ENCODE measurements around the gene MAPK8IP3.
A peak's percentile ranks its signal among the peaks of the same experiment; 100 is the strongest.

The MAPK8IP3 gene, protein sequence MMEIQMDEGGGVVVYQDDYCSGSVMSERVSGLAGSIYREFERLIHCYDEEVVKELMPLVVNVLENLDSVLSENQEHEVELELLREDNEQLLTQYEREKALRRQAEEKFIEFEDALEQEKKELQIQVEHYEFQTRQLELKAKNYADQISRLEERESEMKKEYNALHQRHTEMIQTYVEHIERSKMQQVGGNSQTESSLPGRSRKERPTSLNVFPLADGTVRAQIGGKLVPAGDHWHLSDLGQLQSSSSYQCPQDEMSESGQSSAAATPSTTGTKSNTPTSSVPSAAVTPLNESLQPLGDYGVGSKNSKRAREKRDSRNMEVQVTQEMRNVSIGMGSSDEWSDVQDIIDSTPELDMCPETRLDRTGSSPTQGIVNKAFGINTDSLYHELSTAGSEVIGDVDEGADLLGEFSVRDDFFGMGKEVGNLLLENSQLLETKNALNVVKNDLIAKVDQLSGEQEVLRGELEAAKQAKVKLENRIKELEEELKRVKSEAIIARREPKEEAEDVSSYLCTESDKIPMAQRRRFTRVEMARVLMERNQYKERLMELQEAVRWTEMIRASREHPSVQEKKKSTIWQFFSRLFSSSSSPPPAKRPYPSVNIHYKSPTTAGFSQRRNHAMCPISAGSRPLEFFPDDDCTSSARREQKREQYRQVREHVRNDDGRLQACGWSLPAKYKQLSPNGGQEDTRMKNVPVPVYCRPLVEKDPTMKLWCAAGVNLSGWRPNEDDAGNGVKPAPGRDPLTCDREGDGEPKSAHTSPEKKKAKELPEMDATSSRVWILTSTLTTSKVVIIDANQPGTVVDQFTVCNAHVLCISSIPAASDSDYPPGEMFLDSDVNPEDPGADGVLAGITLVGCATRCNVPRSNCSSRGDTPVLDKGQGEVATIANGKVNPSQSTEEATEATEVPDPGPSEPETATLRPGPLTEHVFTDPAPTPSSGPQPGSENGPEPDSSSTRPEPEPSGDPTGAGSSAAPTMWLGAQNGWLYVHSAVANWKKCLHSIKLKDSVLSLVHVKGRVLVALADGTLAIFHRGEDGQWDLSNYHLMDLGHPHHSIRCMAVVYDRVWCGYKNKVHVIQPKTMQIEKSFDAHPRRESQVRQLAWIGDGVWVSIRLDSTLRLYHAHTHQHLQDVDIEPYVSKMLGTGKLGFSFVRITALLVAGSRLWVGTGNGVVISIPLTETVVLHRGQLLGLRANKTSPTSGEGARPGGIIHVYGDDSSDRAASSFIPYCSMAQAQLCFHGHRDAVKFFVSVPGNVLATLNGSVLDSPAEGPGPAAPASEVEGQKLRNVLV (N-terminal part only)

DNA sequence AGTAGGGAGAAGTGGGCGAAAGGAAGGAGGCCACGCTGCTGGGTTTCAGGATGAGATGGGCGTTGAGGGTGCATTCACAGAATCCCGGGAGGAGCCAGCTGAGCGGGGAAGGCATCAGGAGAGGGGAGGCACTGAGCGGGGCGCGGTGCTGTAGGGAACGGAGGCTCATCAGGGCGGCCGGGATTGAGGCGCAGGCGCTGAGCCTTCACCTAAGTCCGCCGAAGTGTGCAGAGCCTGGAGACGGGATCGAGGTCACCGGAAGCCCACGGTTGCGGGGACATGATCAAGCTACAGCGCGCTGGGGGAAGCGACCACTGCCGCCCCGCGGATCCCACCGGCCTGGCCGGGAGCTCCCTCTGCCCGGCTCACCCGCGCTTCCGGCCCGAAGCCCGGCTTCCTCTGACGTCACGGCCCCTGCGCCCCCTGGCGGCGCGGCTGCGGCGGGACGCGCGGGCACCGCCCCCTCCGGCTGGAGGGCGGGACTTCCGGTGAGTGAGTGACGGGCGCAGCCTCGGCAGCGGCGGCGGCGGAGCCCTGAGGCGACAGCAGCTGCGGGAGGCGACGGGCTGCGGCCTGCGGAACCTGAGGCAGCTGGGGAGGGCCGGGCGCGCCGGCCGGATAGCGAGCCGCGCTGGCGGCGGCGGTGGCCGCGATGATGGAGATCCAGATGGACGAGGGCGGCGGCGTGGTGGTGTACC, at the start of gene MAPK8IP3:
MAPK8IP3 (plus strand) TSS at position 508 of the 698 bp plus-strand sequence; CDS start at position 653, 145 bp downstream.
- peak within 1 kb of the TSS; percentile 81 for H3K4me3 ChIP-seq (ENCODE audit: low read length)
- peak; percentile 47 for DNase-seq (ENCODE audit: low read depth, low spot score)
- H3K36me3 ChIP-seq (ENCODE audit: control insufficient read depth, insufficient read depth, low read length): peaks cover 8% of the 10 kb centered on the region; the same call in 1 of the 2 replicates
- no CpG with 5 or more reads among the region's 79 CpGs for WGBS (ENCODE audit: insufficient coverage, insufficient read length)
- no peaks in the 10 kb centered on the region for H3K27me3 ChIP-seq (ENCODE audit: control insufficient read depth, insufficient read depth, low read length)
- H3K9me3 ChIP-seq (ENCODE audit: control insufficient read depth, insufficient read depth, low read length): no peaks in the 10 kb centered on the region
- H3K27ac ChIP-seq (ENCODE audit: low read length): no peak within 1 kb of the TSS
- peaks cover 2% of the 10 kb centered on the region; the same call in 1 of the 2 replicates for H3K4me1 ChIP-seq (ENCODE audit: control insufficient read depth, insufficient read depth, low read length)

DNA sequence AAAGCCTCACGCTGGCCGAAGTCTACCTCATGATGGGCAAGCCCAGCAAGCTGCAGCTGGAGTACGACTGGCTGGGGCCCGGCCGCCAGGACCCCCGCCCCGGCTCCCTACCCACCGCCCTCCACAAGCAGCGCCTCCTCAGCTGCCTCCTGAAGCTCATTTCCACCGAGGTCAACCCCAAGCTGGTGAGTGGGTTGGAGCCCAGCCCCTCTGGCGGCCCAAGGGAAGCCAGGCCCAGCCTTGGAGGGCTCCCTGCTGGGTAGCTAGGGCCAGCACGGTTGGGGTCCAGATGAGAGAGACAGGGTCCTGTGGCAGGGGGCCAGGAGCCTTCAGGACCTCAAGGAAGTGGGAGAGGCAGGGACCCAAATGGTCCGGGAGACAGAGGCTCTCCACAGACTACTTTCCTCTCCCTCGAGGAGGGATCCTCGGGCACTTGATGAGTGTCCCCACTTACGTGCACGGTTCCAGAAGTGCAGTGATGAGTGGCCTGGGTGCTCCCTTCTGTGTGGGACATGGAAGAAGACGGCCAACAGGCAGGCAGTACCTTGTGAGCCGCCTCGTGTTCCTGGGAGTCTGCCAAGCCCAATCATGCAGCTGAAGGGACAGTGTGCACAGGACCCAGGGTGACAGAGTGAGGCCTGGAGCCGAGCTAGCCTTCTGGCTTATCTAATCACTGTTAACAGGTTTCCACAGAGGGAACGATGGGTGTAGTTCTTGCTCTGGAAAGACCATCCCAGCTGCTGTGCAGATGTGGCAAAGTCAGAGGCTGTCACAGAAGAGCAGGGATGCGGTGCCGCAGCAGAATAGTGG, 49.0 kb upstream of the MAPK8IP3 start:
- H3K9me3 ChIP-seq (ENCODE audit: control insufficient read depth, insufficient read depth, low read length): no peaks in the 10 kb centered on the region
- H3K4me3 ChIP-seq (ENCODE audit: low read length): no peak overlapping the region
- no peak overlapping the region for H3K27ac ChIP-seq (ENCODE audit: low read length)
- no peak for DNase-seq (ENCODE audit: low read depth, low spot score)
- no peaks in the 10 kb centered on the region for H3K27me3 ChIP-seq (ENCODE audit: control insufficient read depth, insufficient read depth, low read length)
- H3K36me3 ChIP-seq (ENCODE audit: control insufficient read depth, insufficient read depth, low read length): peaks cover 27% of the 10 kb centered on the region
- no CpG with 5 or more reads among the region's 24 CpGs for WGBS (ENCODE audit: insufficient coverage, insufficient read length)
- H3K4me1 ChIP-seq (ENCODE audit: control insufficient read depth, insufficient read depth, low read length): no peaks in the 10 kb centered on the region

DNA sequence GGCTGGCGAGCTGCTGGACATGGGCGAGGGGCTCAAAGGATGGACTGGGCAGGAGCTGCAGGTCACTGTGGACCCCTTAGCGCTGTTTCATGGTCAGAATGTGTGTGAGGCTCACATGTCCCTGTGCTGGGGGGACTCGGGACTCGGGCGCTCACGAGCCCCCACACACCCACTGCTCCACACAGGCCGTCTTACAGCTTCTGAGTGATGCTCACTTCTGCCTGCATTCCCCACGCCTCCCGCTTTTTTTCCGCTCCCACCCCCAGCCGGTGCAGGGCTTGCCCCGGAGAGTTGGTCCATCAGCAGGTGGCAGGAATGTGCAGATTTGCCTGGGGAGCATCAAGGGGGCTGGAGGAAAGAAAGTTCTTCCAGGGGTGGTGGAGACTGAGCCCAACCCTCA, 48.2 kb upstream of the MAPK8IP3 start:
- Histone ChIP-seq H3K27ac (ENCODE audit: low read length) (no peak overlapping the region), H3K4me1 (ENCODE audit: control insufficient read depth, insufficient read depth, low read length) (no peaks in the 10 kb centered on the region), H3K27me3 (ENCODE audit: control insufficient read depth, insufficient read depth, low read length) (no peaks in the 10 kb centered on the region), H3K36me3 (ENCODE audit: control insufficient read depth, insufficient read depth, low read length) (peaks cover 31% of the 10 kb centered on the region), H3K9me3 (ENCODE audit: control insufficient read depth, insufficient read depth, low read length) (no peaks in the 10 kb centered on the region), H3K4me3 (ENCODE audit: low read length) (no peak overlapping the region)
- no CpG with 5 or more reads among the region's 13 CpGs for WGBS (ENCODE audit: insufficient coverage, insufficient read length)
- DNase-seq (ENCODE audit: low read depth, low spot score): no peak

DNA sequence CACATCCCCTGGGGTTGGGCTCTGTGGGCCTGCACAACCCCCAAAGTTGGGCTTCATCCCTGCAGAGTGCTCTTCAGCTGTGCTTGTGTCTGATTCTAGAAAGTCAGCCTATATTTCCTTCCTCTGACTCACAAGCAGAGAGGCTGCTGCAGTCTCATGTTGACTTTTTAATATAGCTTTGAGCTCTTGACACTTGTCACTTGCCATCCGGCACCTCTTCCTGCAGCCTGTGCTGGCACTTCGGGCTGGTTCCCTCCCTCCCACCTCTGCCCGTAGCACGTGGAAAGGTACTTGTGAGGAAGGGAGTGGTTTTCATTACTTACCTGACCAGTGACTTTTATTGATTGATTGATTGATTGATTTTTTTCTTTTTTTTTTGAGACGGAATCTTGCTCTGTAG, 47.0 kb upstream of the MAPK8IP3 start:
- Histone ChIP-seq H3K27ac (ENCODE audit: low read length) (no peak overlapping the region), H3K9me3 (ENCODE audit: control insufficient read depth, insufficient read depth, low read length) (no peaks in the 10 kb centered on the region), H3K4me1 (ENCODE audit: control insufficient read depth, insufficient read depth, low read length) (no peaks in the 10 kb centered on the region), H3K4me3 (ENCODE audit: low read length) (no peak overlapping the region), H3K27me3 (ENCODE audit: control insufficient read depth, insufficient read depth, low read length) (no peaks in the 10 kb centered on the region), H3K36me3 (ENCODE audit: control insufficient read depth, insufficient read depth, low read length) (peaks cover 27% of the 10 kb centered on the region)
- DNase-seq (ENCODE audit: low read depth, low spot score): no peak
- WGBS (ENCODE audit: insufficient coverage, insufficient read length): no CpG with 5 or more reads among the region's 5 CpGs

DNA sequence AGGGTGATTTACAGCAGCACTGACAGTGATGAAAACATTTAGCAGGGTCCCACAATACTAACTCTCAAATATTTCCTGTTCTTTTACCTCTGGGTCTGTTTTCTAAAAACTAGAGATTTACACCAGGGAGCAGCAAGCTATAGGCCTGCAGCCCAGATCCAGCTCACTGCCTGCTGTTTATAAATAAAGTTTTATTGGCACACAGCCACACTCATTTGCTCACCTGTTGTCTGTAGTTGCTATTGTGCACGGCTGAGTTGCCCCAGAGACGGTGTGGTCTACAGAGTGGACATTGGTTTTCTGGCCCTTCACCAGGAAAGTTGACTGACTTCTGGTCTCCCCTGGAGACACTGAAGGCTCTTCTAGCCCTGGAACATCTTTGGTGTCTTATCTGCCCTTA, 44.2 kb upstream of the MAPK8IP3 start:
- peaks cover 36% of the 10 kb centered on the region for H3K36me3 ChIP-seq (ENCODE audit: control insufficient read depth, insufficient read depth, low read length)
- no CpG with 5 or more reads among the region's 2 CpGs for WGBS (ENCODE audit: insufficient coverage, insufficient read length)

DNA sequence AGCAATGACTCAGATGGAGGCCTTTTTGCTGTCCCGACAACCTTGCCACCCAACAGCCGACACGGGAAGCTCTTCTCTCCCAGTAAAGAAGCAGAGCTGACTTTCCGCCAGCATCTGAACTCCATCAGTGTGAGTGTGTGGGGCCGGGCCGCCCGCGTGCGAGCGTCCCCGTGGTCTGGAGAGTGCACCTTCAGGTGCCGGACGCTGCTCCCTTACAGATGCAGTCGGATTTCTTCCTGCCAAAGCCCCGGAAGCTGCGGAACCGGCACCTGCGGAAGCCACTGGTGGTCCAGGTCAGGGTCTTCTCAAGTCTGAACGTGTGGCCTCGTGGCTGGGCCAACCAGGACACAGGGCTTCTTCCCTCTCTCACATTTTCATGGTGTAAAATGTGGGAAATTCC, 43.5 kb upstream of the MAPK8IP3 start:
- no peak for DNase-seq (ENCODE audit: low read depth, low spot score)
- no peak overlapping the region for H3K4me3 ChIP-seq (ENCODE audit: low read length)
- H3K36me3 ChIP-seq (ENCODE audit: control insufficient read depth, insufficient read depth, low read length): peaks cover 40% of the 10 kb centered on the region
- no peaks in the 10 kb centered on the region for H3K27me3 ChIP-seq (ENCODE audit: control insufficient read depth, insufficient read depth, low read length)
- no CpG with 5 or more reads among the region's 20 CpGs for WGBS (ENCODE audit: insufficient coverage, insufficient read length)
- H3K27ac ChIP-seq (ENCODE audit: low read length): no peak overlapping the region
- H3K4me1 ChIP-seq (ENCODE audit: control insufficient read depth, insufficient read depth, low read length): no peaks in the 10 kb centered on the region
- H3K9me3 ChIP-seq (ENCODE audit: control insufficient read depth, insufficient read depth, low read length): no peaks in the 10 kb centered on the region

More for the DNA sequence above, 44.2 kb upstream of the MAPK8IP3 start:
- DNase-seq (ENCODE audit: low read depth, low spot score): no peak
- Histone ChIP-seq H3K4me1 (ENCODE audit: control insufficient read depth, insufficient read depth, low read length) (no peaks in the 10 kb centered on the region), H3K27me3 (ENCODE audit: control insufficient read depth, insufficient read depth, low read length) (no peaks in the 10 kb centered on the region), H3K4me3 (ENCODE audit: low read length) (no peak overlapping the region), H3K27ac (ENCODE audit: low read length) (no peak overlapping the region), H3K9me3 (ENCODE audit: control insufficient read depth, insufficient read depth, low read length) (no peaks in the 10 kb centered on the region)

DNA sequence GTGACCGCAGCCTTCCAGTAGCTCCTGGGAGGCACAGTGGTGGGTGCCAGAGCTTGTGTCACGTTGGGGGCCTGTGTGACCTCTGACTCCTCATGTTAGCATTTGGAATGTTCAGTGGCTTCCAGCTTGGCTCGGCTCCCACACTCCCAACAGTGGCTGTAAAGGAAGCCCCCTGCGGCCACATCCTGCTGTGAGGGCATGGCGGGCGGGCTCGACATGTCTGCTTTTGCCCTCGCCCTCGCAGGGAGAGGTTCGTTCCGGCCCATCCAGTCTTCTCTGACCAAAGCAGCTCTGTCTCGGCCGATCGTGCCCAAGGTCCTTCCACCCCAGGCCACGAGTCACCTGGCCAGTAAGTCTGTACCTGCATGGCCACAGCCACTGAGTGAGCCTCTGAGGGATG, 40.2 kb upstream of the MAPK8IP3 start:
- Histone ChIP-seq H3K4me3 (ENCODE audit: low read length) (no peak overlapping the region), H3K27ac (ENCODE audit: low read length) (no peak overlapping the region), H3K9me3 (ENCODE audit: control insufficient read depth, insufficient read depth, low read length) (no peaks in the 10 kb centered on the region), H3K4me1 (ENCODE audit: control insufficient read depth, insufficient read depth, low read length) (no peaks in the 10 kb centered on the region), H3K27me3 (ENCODE audit: control insufficient read depth, insufficient read depth, low read length) (no peaks in the 10 kb centered on the region), H3K36me3 (ENCODE audit: control insufficient read depth, insufficient read depth, low read length) (peaks cover 49% of the 10 kb centered on the region)
- WGBS (ENCODE audit: insufficient coverage, insufficient read length): no CpG with 5 or more reads among the region's 15 CpGs
- no peak for DNase-seq (ENCODE audit: low read depth, low spot score)

DNA sequence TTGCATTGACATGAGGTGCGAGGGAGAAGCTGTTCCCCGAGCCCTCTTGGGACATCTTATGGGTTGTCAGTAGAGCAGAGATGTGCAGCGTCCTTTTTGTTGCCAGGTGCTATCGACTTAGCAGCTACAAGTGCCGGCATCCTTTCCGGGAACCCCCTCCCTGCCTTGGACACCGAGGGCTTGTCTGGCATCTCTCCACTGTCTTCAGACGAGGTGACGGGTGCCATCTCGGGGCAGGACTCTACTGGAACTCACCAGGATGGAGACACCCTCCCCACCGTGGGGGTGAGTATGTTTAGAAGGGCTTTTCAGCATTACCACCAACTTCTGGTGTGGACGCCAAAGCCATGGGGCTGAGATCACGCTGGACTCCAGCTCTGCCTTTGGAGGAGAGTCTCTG, 39.7 kb upstream of the MAPK8IP3 start:
- no peak overlapping the region for H3K4me3 ChIP-seq (ENCODE audit: low read length)
- H3K9me3 ChIP-seq (ENCODE audit: control insufficient read depth, insufficient read depth, low read length): no peaks in the 10 kb centered on the region
- H3K36me3 ChIP-seq (ENCODE audit: control insufficient read depth, insufficient read depth, low read length): peaks cover 54% of the 10 kb centered on the region
- H3K27ac ChIP-seq (ENCODE audit: low read length): no peak overlapping the region
- H3K4me1 ChIP-seq (ENCODE audit: control insufficient read depth, insufficient read depth, low read length): no peaks in the 10 kb centered on the region
- no peaks in the 10 kb centered on the region for H3K27me3 ChIP-seq (ENCODE audit: control insufficient read depth, insufficient read depth, low read length)
- no peak for DNase-seq (ENCODE audit: low read depth, low spot score)
- no CpG with 5 or more reads among the region's 13 CpGs for whole genome bisulfite sequencing (ENCODE audit: insufficient coverage, insufficient read length)

DNA sequence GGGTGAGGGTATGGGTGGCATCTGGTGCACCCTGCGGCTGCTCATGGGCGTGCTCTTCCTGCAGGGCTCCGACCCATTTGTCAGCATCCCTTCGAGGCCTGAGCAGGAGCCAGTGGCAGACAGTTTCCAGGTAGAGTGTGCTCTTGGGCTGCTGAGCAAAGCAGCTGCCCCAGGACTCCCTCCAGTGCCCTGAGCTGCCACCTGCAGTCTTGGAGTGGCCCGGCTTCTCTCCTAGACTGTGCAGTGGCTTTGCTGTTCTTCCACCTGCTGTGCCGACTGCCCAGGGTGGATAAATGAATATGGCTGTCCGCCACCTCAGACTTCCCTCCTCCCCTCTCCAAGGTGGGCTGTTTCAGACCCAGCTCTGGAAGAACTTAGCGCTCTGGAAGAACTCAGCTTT, 38.7 kb upstream of the MAPK8IP3 start:
- WGBS (ENCODE audit: insufficient coverage, insufficient read length): no CpG with 5 or more reads among the region's 8 CpGs
- H3K27me3 ChIP-seq (ENCODE audit: control insufficient read depth, insufficient read depth, low read length): no peaks in the 10 kb centered on the region
- H3K27ac ChIP-seq (ENCODE audit: low read length): no peak overlapping the region
- no peaks in the 10 kb centered on the region for H3K4me1 ChIP-seq (ENCODE audit: control insufficient read depth, insufficient read depth, low read length)
- no peaks in the 10 kb centered on the region for H3K9me3 ChIP-seq (ENCODE audit: control insufficient read depth, insufficient read depth, low read length)
- DNase-seq (ENCODE audit: low read depth, low spot score): no peak
- H3K36me3 ChIP-seq (ENCODE audit: control insufficient read depth, insufficient read depth, low read length): peaks cover 53% of the 10 kb centered on the region
- no peak overlapping the region for H3K4me3 ChIP-seq (ENCODE audit: low read length)
